PC-9 (cell line): Measurements from ENCODE around the gene ANKRD36C. TPM values are rescaled to one million over a fixed set of nuclear protein-coding genes. Genes with fewer than 3 reads are reported as not detected.
A peak's percentile ranks its signal among the peaks of the same experiment; 100 is the strongest.
"Not testable (repeated sequence)": the region's sequence is repeated elsewhere in the genome, so short reads cannot be mapped to it uniquely, and the experiment has no call there.

Source experiments
- BruUV-seq: library from RNA; stranded (reverse); fragments of 400-500 nt; replicated peaks from 2 replicates; lab custom pipeline; 2021; lab: Mats Ljungman, UMichigan
- CTCF ChIA-PET: fragments of 300-600 bp; sonication (Branson Sonifier 250); formaldehyde crosslinking; loops from one replicate; lab custom pipeline; 2022; ENCODE audit warnings: antibody characterized with exemption; lab: Charles Lee
- POLR2A ChIA-PET: fragments of 300-600 bp; sonication (Branson Sonifier 250); formaldehyde crosslinking; loops from one replicate; lab custom pipeline; 2022; ENCODE audit warnings: antibody characterized with exemption; ENCODE audit not compliant: unreplicated experiment; lab: Charles Lee
- DNase-seq, 2 experiments: peaks; one replicate each; pipeline versions ENCODE4 v3.0.0 to v3.0.0-alpha.2; 2015 to 2022; ENCODE audit warnings: mixed read lengths in 1 of 2
- H2AFZ ChIP-seq: fragments of 200-600 bp; sonication (generic); 2 replicates; pipeline ENCODE4 v1.8.1; 2017; ENCODE audit warnings: antibody characterized with exemption
- H3F3A ChIP-seq: fragments of 200-600 bp; sonication (generic); 2 replicates; pipeline ENCODE4 v1.8.1; 2017; ENCODE audit warnings: antibody characterized with exemption, mild to moderate bottlenecking, low read depth; ENCODE audit not compliant: insufficient read depth
- H3K27ac ChIP-seq: fragments of 200-600 bp; sonication (generic); 2 replicates; pipeline ENCODE4 v1.6.1; 2016; ENCODE audit warnings: mixed run types
- H3K27me3 ChIP-seq: fragments of 200-600 bp; sonication (generic); 2 replicates; pipeline ENCODE4 v1.6.1; 2016; ENCODE audit warnings: low read depth, mixed run types; ENCODE audit not compliant: insufficient read depth
- H3K36me3 ChIP-seq: fragments of 200-600 bp; sonication (generic); 2 replicates; pipeline ENCODE4 v1.6.1; 2016; ENCODE audit warnings: low read depth, mixed run types
- H3K4me1 ChIP-seq: fragments of 200-600 bp; sonication (generic); replicated peaks from 2 replicates; pipeline ENCODE4 v1.6.1; 2016; ENCODE audit warnings: mixed run types; ENCODE audit not compliant: insufficient read depth
- H3K4me2 ChIP-seq: fragments of 200-600 bp; sonication (generic); 2 replicates; pipeline ENCODE4 v1.6.1; 2017; ENCODE audit warnings: mixed run types
- H3K4me3 ChIP-seq: fragments of 200-600 bp; sonication (generic); 2 replicates; pipeline ENCODE4 v1.6.1; 2016; ENCODE audit warnings: mixed run types
- H3K79me2 ChIP-seq: fragments of 200-600 bp; sonication (generic); 2 replicates; pipeline ENCODE4 v1.6.1; 2017; ENCODE audit warnings: low read depth, mixed run types
- H3K9me2 ChIP-seq: fragments of 200-600 bp; sonication (generic); 2 replicates; pipeline ENCODE4 v1.8.1; 2017; ENCODE audit warnings: mild to moderate bottlenecking; ENCODE audit not compliant: insufficient read depth
- H3K9me3 ChIP-seq: fragments of 200-600 bp; sonication (generic); 2 replicates; pipeline ENCODE4 v1.8.1; 2016; ENCODE audit warnings: low read depth; ENCODE audit not compliant: insufficient read depth
- H4K20me1 ChIP-seq: fragments of 200-600 bp; sonication (generic); 2 replicates; pipeline ENCODE4 v1.8.1; 2017; ENCODE audit not compliant: insufficient read depth
- CTCF ChIP-seq: fragments of 200-600 bp; sonication (generic); conservative IDR thresholded peaks from 2 replicates; pipeline ENCODE4 v1.6.1; 2017; ENCODE audit warnings: mixed run types, antibody characterized with exemption, mild to moderate bottlenecking, moderate library complexity
- intact Hi-C: fragments of 100-400 bp; cut with micrococcal nuclease; formaldehyde crosslinking; loops from one replicate; pipeline ENCODE4 v1.10.0; 2022; ENCODE audit not compliant: unreplicated experiment
- total RNA-seq: library from RNA; stranded (reverse); gene quantifications from 2 replicates; pipeline ENCODE4 v1.2.3, GENCODE V29; 2021

ANKRD36C gene
- total RNA-seq, 1 experiment from 2014 or later, result 28.3 TPM

- 0 out of 2 replicates have a peak overlapping the region, but pooled peaks have one; percentile 4 for H3K27ac ChIP-seq
- BruUV-seq, intact Hi-C loops, H3K79me2 ChIP-seq, H3F3A ChIP-seq, H3K36me3 ChIP-seq, H3K9me3 ChIP-seq, H3K9me2 ChIP-seq, H4K20me1 ChIP-seq: not testable (repeated sequence)
- H2AFZ ChIP-seq, result peak overlapping the region; percentile 96
- H3K27me3 ChIP-seq, result peaks cover 17% of the 10 kb centered on the region; the same call in 1 of the 2 replicates
- peak overlapping the region; percentile 65 for H3K4me3 ChIP-seq
- peak; percentile 71 to 76 for DNase-seq
- POLR2A ChIA-PET, result interaction anchor here (0.8 kb wide), 1 partner anchor 824 kb away, joined by 4 read pairs; the partner anchor contains the start of gene CNNM3
- H3K4me1 ChIP-seq, result peaks cover 12% of the 10 kb centered on the region; the same call in 1 of the 2 replicates
- CTCF ChIA-PET, result interaction anchor here (0.9 to 1.3 kb wide), 4 partner anchors 17 to 517 kb away, joined by 4 to 10 read pairs (median 6); no protein-coding TSS in a partner anchor
- peak overlapping the region; percentile 95 for H3K4me2 ChIP-seq
- peak; percentile 98 for TF ChIP-seq CTCF
Measured at GRCh38 chr2:95992520-95993272, 1.1 kb upstream of the ANKRD36C start.

GRCh38 chr2:95992102-95992501 is 478 bp upstream of the ANKRD36C start:
- Histone ChIP-seq H3K27me3 (peaks cover 13% of the 10 kb centered on the region; the same call in 1 of the 2 replicates), H2AFZ (peak overlapping the region; percentile 96), H3K4me1 (peaks cover 12% of the 10 kb centered on the region; the same call in 1 of the 2 replicates), H3K4me3 (peak overlapping the region; percentile 65; the same call in 1 of the 2 replicates), H3K4me2 (peak overlapping the region; percentile 95)
- H3K79me2 ChIP-seq, BruUV-seq, H3K36me3 ChIP-seq, H4K20me1 ChIP-seq, H3F3A ChIP-seq, intact Hi-C loops, H3K9me2 ChIP-seq, H3K9me3 ChIP-seq, H3K27ac ChIP-seq: not testable (repeated sequence)
- ChIA-PET CTCF (interaction anchor here (0.9 to 1.3 kb wide), 4 partner anchors 18 to 517 kb away, joined by 4 to 10 read pairs (median 6); no protein-coding TSS in a partner anchor), POLR2A (interaction anchor here (0.8 kb wide), 1 partner anchor 824 kb away, joined by 4 read pairs; the partner anchor contains the start of gene CNNM3)
- DNase-seq, result peak in 1 of 2 experiments; percentile 44

- intact Hi-C loops, BruUV-seq, H3F3A ChIP-seq, H3K36me3 ChIP-seq, H2AFZ ChIP-seq, H4K20me1 ChIP-seq, CTCF ChIA-PET, H3K79me2 ChIP-seq, H3K27ac ChIP-seq, H3K9me3 ChIP-seq, H3K9me2 ChIP-seq: not testable (repeated sequence)
- peak in 1 of 2 experiments; percentile 7 for DNase-seq
- H3K4me1 ChIP-seq, result peaks cover 12% of the 10 kb centered on the region; the same call in 1 of the 2 replicates
- H3K4me3 ChIP-seq, result peak overlapping the region; percentile 56
- peaks cover 13% of the 10 kb centered on the region; the same call in 1 of the 2 replicates for H3K27me3 ChIP-seq
- POLR2A ChIA-PET, result interaction anchor here (0.7 kb wide), 1 partner anchor 217 kb away, joined by 4 read pairs; the partner anchor contains the start of gene STARD7
- peak overlapping the region; percentile 86 for H3K4me2 ChIP-seq
Measured at GRCh38 chr2:95990884-95991283, 740 bp downstream of the ANKRD36C start.

- DNase-seq, H3F3A ChIP-seq, H3K4me2 ChIP-seq, BruUV-seq, H3K36me3 ChIP-seq, H2AFZ ChIP-seq, H3K79me2 ChIP-seq, H4K20me1 ChIP-seq, H3K9me3 ChIP-seq, H3K27ac ChIP-seq, H3K27me3 ChIP-seq, POLR2A ChIA-PET, H3K4me3 ChIP-seq, H3K4me1 ChIP-seq, intact Hi-C loops, CTCF ChIA-PET, H3K9me2 ChIP-seq: not testable (repeated sequence)
Measured at GRCh38 chr2:95951662-95952061, 40.0 kb downstream of the ANKRD36C start.

GRCh38 chr2:95948039-95948438 is 43.6 kb downstream of the ANKRD36C start:
- BruUV-seq, H3K4me2 ChIP-seq, H3K27me3 ChIP-seq, H3K36me3 ChIP-seq, POLR2A ChIA-PET, H3K27ac ChIP-seq, H3K4me3 ChIP-seq, DNase-seq, H3K9me3 ChIP-seq, H4K20me1 ChIP-seq, H2AFZ ChIP-seq, H3K79me2 ChIP-seq, H3F3A ChIP-seq, intact Hi-C loops, CTCF ChIA-PET, H3K4me1 ChIP-seq, H3K9me2 ChIP-seq: not testable (repeated sequence)

GRCh38 chr2:95939947-95940346 is 51.7 kb downstream of the ANKRD36C start:
- H3F3A ChIP-seq, BruUV-seq, H2AFZ ChIP-seq, H3K27ac ChIP-seq, H3K36me3 ChIP-seq, H3K9me2 ChIP-seq, H3K79me2 ChIP-seq, intact Hi-C loops, DNase-seq, POLR2A ChIA-PET, H3K4me3 ChIP-seq, CTCF ChIA-PET, H3K4me2 ChIP-seq, H3K9me3 ChIP-seq, H3K27me3 ChIP-seq, H4K20me1 ChIP-seq, H3K4me1 ChIP-seq: not testable (repeated sequence)
